ENCODE measurements around the gene RNF168. TPM values are rescaled to one million over a fixed set of nuclear protein-coding genes. Genes with fewer than 3 reads are reported as not detected.

The RNF168 gene
- total RNA-seq, 3 donors from 2014 or later (not counting 1 experiment from before 2014, with no cell fraction given): 34.5 to 45.0 (median 42.0) TPM

GRCh38 chr3:196531418-196531817 is 27.9 kb upstream of the RNF168 start:
- Histone ChIP-seq H3K27ac (ENCODE audit: low read length) (no peak overlapping the region), H3K27me3 (ENCODE audit: control insufficient read depth, insufficient read depth, low read length) (peaks cover 2% of the 10 kb centered on the region)

GRCh38 chr3:196528639-196529233 is 25.2 kb upstream of the RNF168 start:
- no peak overlapping the region for H3K27ac ChIP-seq (ENCODE audit: low read length)

More at GRCh38 chr3:196531418-196531817, 27.9 kb upstream of the RNF168 start:
- TF ChIP-seq CTCF (IDR thresholded peaks at IDR 0.05): no peak
- no peak for ATAC-seq
- Mint-ChIP-seq H3K27me3 (ENCODE audit: low read depth in 2 of 2) (peaks cover 8 to 21% of the 10 kb centered on the region in 2 donors), H3K4me1 (no peaks in the 10 kb centered on the region), H3K36me3 (no peaks in the 10 kb centered on the region), H3K27ac (no peak overlapping the region), H3K9me3 (no peaks in the 10 kb centered on the region), H3K4me3 (no peak overlapping the region)
- peaks cover 10% of the 10 kb centered on the region for H3K4me1 ChIP-seq (ENCODE audit: control insufficient read depth, insufficient read depth, low read length)
- DNase-seq: no peak
- H3K4me3 ChIP-seq (ENCODE audit: low read length): no peak overlapping the region
- intact Hi-C loops (cut with micrococcal nuclease): no loop called here
- no peaks in the 10 kb centered on the region for H3K9me3 ChIP-seq (ENCODE audit: control insufficient read depth, insufficient read depth, low read length)
- WGBS (ENCODE audit: insufficient coverage): 90% methylated on average over 3 of the region's 4 CpGs
- no peaks in the 10 kb centered on the region for H3K36me3 ChIP-seq (ENCODE audit: control insufficient read depth, insufficient read depth, low read length)

GRCh38 chr3:196525141-196525540 is 21.6 kb upstream of the RNF168 start:
- H3K27me3 ChIP-seq (ENCODE audit: control insufficient read depth, insufficient read depth, low read length): no peaks in the 10 kb centered on the region
- no peak overlapping the region for H3K4me3 ChIP-seq (ENCODE audit: low read length)
- DNase-seq: no peak
- TF ChIP-seq CTCF (IDR thresholded peaks at IDR 0.05): no peak
- 87% methylated on average over 4 of the region's 4 CpGs for whole genome bisulfite sequencing (ENCODE audit: insufficient coverage)
- Mint-ChIP-seq H3K4me1 (no peaks in the 10 kb centered on the region), H3K36me3 (peaks cover 12% of the 10 kb centered on the region), H3K9me3 (peaks cover 5 to 8% of the 10 kb centered on the region in 2 donors), H3K4me3 (no peak overlapping the region), H3K27me3 (ENCODE audit: low read depth in 2 of 2) (peaks cover 0 to under 1% of the 10 kb centered on the region in 2 donors), H3K27ac (no peak overlapping the region)
- ATAC-seq: no peak
- H3K9me3 ChIP-seq (ENCODE audit: control insufficient read depth, insufficient read depth, low read length): peaks cover 22% of the 10 kb centered on the region
- intact Hi-C loops (cut with micrococcal nuclease): no loop called here
- H3K4me1 ChIP-seq (ENCODE audit: control insufficient read depth, insufficient read depth, low read length): peaks cover 10% of the 10 kb centered on the region
- H3K36me3 ChIP-seq (ENCODE audit: control insufficient read depth, insufficient read depth, low read length): no peaks in the 10 kb centered on the region
- no peak overlapping the region for H3K27ac ChIP-seq (ENCODE audit: low read length)

More at GRCh38 chr3:196528639-196529233, 25.2 kb upstream of the RNF168 start:
- Histone ChIP-seq H3K4me1 (ENCODE audit: control insufficient read depth, insufficient read depth, low read length) (peaks cover 10% of the 10 kb centered on the region), H3K36me3 (ENCODE audit: control insufficient read depth, insufficient read depth, low read length) (no peaks in the 10 kb centered on the region), H3K4me3 (ENCODE audit: low read length) (peak overlapping the region; percentile 25), H3K27me3 (ENCODE audit: control insufficient read depth, insufficient read depth, low read length) (peaks cover 2% of the 10 kb centered on the region), H3K9me3 (ENCODE audit: control insufficient read depth, insufficient read depth, low read length) (no peaks in the 10 kb centered on the region)
- intact Hi-C loops (cut with micrococcal nuclease): no loop called here
- H3K4me1 Mint-ChIP-seq: no peaks in the 10 kb centered on the region
- ATAC-seq: peak; percentile 97 to 99 (median 97)
- H3K36me3 Mint-ChIP-seq: no peaks in the 10 kb centered on the region
- peak overlapping the region; percentile 63 for H3K4me3 Mint-ChIP-seq
- peak; percentile 89 for TF ChIP-seq CTCF (IDR thresholded peaks at IDR 0.05)
- peak; percentile 82 to 85 for DNase-seq
- H3K27me3 Mint-ChIP-seq (ENCODE audit: low read depth in 2 of 2): peaks cover 5 to 21% of the 10 kb centered on the region in 2 donors
- H3K27ac Mint-ChIP-seq: no peak overlapping the region
- H3K9me3 Mint-ChIP-seq: no peaks in the 10 kb centered on the region
- WGBS (ENCODE audit: insufficient coverage): 4% methylated on average over 51 of the region's 52 CpGs

GRCh38 chr3:196524527-196524926 is 21.0 kb upstream of the RNF168 start:
- peaks cover 28% of the 10 kb centered on the region for H3K9me3 ChIP-seq (ENCODE audit: control insufficient read depth, insufficient read depth, low read length)
- WGBS (ENCODE audit: insufficient coverage): 86% methylated on average over 4 of the region's 5 CpGs
- H3K27me3 Mint-ChIP-seq (ENCODE audit: low read depth in 2 of 2): no peaks in the 10 kb centered on the region
- intact Hi-C loops (cut with micrococcal nuclease): no loop called here
- no peaks in the 10 kb centered on the region for H3K4me1 Mint-ChIP-seq
- no peak for TF ChIP-seq CTCF (IDR thresholded peaks at IDR 0.05)
- no peak for ATAC-seq
- no peaks in the 10 kb centered on the region for H3K36me3 ChIP-seq (ENCODE audit: control insufficient read depth, insufficient read depth, low read length)
- H3K9me3 Mint-ChIP-seq: peaks cover 5 to 8% of the 10 kb centered on the region in 2 donors
- H3K27ac ChIP-seq (ENCODE audit: low read length): no peak overlapping the region
- no peak overlapping the region for H3K4me3 ChIP-seq (ENCODE audit: low read length)
- H3K27ac Mint-ChIP-seq: no peak overlapping the region
- peaks cover 18% of the 10 kb centered on the region for H3K36me3 Mint-ChIP-seq
- DNase-seq: no peak
- H3K27me3 ChIP-seq (ENCODE audit: control insufficient read depth, insufficient read depth, low read length): no peaks in the 10 kb centered on the region
- H3K4me1 ChIP-seq (ENCODE audit: control insufficient read depth, insufficient read depth, low read length): peaks cover 10% of the 10 kb centered on the region
- H3K4me3 Mint-ChIP-seq: no peak overlapping the region

Data from natural killer cell (primary cell).